Measurements from ENCODE around the gene COG6. TPM values are rescaled to one million over a fixed set of nuclear protein-coding genes. Genes with fewer than 3 reads are reported as not detected.

COG6 gene
- polyA plus RNA-seq, 1 of the 3 experiments (the other 2 are of a cell fraction): 13.1 TPM

DNA sequence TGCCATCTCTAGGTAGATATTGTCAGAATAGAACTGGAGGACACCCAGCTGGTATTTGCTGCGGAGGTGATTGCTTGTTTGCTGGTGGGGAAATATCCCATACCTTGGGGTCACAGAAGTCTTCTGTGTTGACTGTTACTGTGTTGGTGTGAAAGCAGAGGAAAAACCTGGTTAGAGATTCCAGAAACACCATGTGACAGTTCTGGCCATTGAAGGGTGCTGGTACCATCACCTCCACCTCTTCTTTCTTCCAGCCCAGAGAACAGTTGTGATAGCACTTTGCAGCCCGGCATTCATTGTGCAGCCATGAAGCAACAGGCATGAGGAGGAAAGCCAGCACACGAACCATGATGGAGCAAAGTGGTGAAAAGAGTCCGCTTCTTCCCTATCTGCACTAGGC, 47.6 kb upstream of the COG6 start (continued):
- TF ChIP-seq, protein P1, sequence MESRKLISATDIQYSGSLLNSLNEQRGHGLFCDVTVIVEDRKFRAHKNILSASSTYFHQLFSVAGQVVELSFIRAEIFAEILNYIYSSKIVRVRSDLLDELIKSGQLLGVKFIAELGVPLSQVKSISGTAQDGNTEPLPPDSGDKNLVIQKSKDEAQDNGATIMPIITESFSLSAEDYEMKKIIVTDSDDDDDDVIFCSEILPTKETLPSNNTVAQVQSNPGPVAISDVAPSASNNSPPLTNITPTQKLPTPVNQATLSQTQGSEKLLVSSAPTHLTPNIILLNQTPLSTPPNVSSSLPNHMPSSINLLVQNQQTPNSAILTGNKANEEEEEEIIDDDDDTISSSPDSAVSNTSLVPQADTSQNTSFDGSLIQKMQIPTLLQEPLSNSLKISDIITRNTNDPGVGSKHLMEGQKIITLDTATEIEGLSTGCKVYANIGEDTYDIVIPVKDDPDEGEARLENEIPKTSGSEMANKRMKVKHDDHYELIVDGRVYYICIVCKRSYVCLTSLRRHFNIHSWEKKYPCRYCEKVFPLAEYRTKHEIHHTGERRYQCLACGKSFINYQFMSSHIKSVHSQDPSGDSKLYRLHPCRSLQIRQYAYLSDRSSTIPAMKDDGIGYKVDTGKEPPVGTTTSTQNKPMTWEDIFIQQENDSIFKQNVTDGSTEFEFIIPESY (IDR thresholded peaks at IDR 0.05; ENCODE audit: borderline replicate concordance, low read depth): no peak
- TF ChIP-seq, protein P2, sequence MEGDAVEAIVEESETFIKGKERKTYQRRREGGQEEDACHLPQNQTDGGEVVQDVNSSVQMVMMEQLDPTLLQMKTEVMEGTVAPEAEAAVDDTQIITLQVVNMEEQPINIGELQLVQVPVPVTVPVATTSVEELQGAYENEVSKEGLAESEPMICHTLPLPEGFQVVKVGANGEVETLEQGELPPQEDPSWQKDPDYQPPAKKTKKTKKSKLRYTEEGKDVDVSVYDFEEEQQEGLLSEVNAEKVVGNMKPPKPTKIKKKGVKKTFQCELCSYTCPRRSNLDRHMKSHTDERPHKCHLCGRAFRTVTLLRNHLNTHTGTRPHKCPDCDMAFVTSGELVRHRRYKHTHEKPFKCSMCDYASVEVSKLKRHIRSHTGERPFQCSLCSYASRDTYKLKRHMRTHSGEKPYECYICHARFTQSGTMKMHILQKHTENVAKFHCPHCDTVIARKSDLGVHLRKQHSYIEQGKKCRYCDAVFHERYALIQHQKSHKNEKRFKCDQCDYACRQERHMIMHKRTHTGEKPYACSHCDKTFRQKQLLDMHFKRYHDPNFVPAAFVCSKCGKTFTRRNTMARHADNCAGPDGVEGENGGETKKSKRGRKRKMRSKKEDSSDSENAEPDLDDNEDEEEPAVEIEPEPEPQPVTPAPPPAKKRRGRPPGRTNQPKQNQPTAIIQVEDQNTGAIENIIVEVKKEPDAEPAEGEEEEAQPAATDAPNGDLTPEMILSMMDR (IDR thresholded peaks at IDR 0.05): no peak
- no peak for TF ChIP-seq REST (IDR thresholded peaks at IDR 0.05; ENCODE audit: low read depth, low read length)

DNA sequence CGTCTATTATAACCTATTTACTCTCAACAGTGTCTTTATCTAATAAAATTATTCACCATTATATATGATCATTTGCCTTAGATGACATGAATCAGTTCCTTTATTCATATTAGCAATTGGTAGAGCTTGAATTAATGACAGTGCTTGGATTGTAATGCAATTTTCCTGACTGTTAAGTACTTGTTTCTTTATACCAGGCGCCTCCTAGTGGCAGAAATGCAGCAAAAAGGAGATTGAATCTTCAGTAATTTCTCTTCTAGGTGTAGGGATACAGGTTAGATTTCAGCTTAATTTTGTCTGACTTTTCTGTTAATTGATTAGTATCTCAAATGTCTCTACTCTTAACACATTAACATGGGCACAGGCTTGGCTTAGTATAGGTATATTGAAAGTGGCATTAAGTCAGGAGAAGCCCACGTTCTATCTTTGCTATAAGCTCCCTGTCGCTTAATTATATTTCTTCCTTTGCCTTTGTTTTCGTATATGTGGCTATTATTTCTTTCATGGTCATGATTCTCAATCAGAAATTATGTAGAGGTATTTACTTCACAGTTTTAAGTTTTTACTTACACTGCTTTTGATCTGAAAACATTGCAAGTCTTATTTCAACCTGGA, 43.3 kb upstream of the COG6 start:
- Histone ChIP-seq H3F3A (replicated peaks; ENCODE audit: insufficient read depth) (no peaks in the 10 kb centered on the region), H3K79me2 (ENCODE audit: insufficient read depth) (no peaks in the 10 kb centered on the region), H3K4me2 (no peak overlapping the region), H3K4me3 (ENCODE audit: low read depth in 2 of 2, low read length in 1 of 2) (no peak overlapping the region; a peak in 1 of 4 replicates), H3K36me3 (replicated peaks in 1 of 2; ENCODE audit: control insufficient read depth in 1 of 2, insufficient read depth in 2 of 2, low read length in 1 of 2) (no peaks in the 10 kb centered on the region), H3K9me2 (no peaks in the 10 kb centered on the region), H3K9me3 (no peaks in the 10 kb centered on the region), H3K27me3 (ENCODE audit: insufficient read depth) (no peaks in the 10 kb centered on the region), H3K9ac (no peak overlapping the region), H3K27ac (ENCODE audit: low read depth in 2 of 2, low read length in 1 of 2) (no peak overlapping the region), H4K20me1 (ENCODE audit: insufficient read depth) (no peaks in the 10 kb centered on the region), H3K4me1 (ENCODE audit: control insufficient read depth in 1 of 2, insufficient read depth in 2 of 2, low read depth in 1 of 2, low read length in 1 of 2) (peaks cover 0 to 7% of the 10 kb centered on the region in 2 experiments; a peak in 1 of 4 replicates), H2AFZ (ENCODE audit: low read depth) (no peak overlapping the region)
- ChIA-PET POLR2A (no interaction called here), CTCF (interaction anchor here (0.6 to 3.0 kb wide), 98 partner anchors 8 to 1072 kb away, joined by 3 to 48 read pairs (median 4); partner anchors contain the start of genes LHFPL6, NHLRC3 and PROSER1)
- peak; percentile 44 for DNase-seq
- WGBS (ENCODE audit: low lambda C conversion rate): 46% methylated on average over 5 of the region's 5 CpGs
- no peak for TF ChIP-seq IRF3 (IDR thresholded peaks at IDR 0.05; ENCODE audit: low read depth, low read length)
- no peak for TF ChIP-seq RFX5 (IDR thresholded peaks at IDR 0.05; ENCODE audit: low read length)
- TF ChIP-seq, protein P3, sequence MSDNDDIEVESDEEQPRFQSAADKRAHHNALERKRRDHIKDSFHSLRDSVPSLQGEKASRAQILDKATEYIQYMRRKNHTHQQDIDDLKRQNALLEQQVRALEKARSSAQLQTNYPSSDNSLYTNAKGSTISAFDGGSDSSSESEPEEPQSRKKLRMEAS (IDR thresholded peaks at IDR 0.05; ENCODE audit: low read depth): no peak
- no peak for TF ChIP-seq FOSL2 (IDR thresholded peaks at IDR 0.05; ENCODE audit: borderline replicate concordance, low read depth)
- TF ChIP-seq JUND (IDR thresholded peaks at IDR 0.05): no peak
- no peak for TF ChIP-seq MXI1 (IDR thresholded peaks at IDR 0.05; ENCODE audit: low read depth, low read length)
- TF ChIP-seq, protein P1 (IDR thresholded peaks at IDR 0.05; ENCODE audit: borderline replicate concordance, low read depth): no peak
- no peak for TF ChIP-seq TCF12 (IDR thresholded peaks at IDR 0.05)
- TF ChIP-seq, protein P4, sequence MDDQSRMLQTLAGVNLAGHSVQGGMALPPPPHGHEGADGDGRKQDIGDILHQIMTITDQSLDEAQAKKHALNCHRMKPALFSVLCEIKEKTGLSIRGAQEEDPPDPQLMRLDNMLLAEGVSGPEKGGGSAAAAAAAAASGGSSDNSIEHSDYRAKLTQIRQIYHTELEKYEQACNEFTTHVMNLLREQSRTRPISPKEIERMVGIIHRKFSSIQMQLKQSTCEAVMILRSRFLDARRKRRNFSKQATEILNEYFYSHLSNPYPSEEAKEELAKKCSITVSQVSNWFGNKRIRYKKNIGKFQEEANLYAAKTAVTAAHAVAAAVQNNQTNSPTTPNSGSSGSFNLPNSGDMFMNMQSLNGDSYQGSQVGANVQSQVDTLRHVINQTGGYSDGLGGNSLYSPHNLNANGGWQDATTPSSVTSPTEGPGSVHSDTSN (IDR thresholded peaks at IDR 0.05): no peak
- TF ChIP-seq, protein P2 (IDR thresholded peaks at IDR 0.05): peak; percentile 95
- TF ChIP-seq EZH2phosphoT487 (IDR thresholded peaks at IDR 0.05; ENCODE audit: borderline replicate concordance, low read depth): no peak
- TF ChIP-seq GABPA (IDR thresholded peaks at IDR 0.05; ENCODE audit: low read depth): no peak
